ENCODE measurements around the gene DGKB.

DGKB gene

GRCh38 chr7:14688208-14688607 is 214.3 kb downstream of the DGKB start:
- ATAC-seq (no peak), DNase-seq (no peak)

GRCh38 chr7:14687777-14688176 is 214.8 kb downstream of the DGKB start:
- DNase-seq (no peak), ATAC-seq (no peak)

- DNase-seq (no peak), ATAC-seq (no peak)
These were observed 215.3 kb downstream of the DGKB start for GRCh38 chr7:14687241-14687640.

GRCh38 chr7:14685167-14685566 is 217.4 kb downstream of the DGKB start:
- DNase-seq (no peak), ATAC-seq (no peak)

- DNase-seq (no peak), ATAC-seq (no peak)
These were observed 219.6 kb downstream of the DGKB start for GRCh38 chr7:14682910-14683465.

GRCh38 chr7:14676896-14677295 is 225.7 kb downstream of the DGKB start:
- DNase-seq = no peak
- no peak for ATAC-seq

GRCh38 chr7:14673202-14673601 is 229.3 kb downstream of the DGKB start:
- DNase-seq = no peak
- ATAC-seq = no peak

GRCh38 chr7:14666913-14667312 is 235.6 kb downstream of the DGKB start:
- DNase-seq = no peak
- no peak for ATAC-seq

GRCh38 chr7:14666304-14666703 is 236.2 kb downstream of the DGKB start:
- no peak for ATAC-seq
- DNase-seq = no peak

GRCh38 chr7:14639801-14640200 is 262.8 kb downstream of the DGKB start:
- no peak for ATAC-seq
- no peak for DNase-seq

GRCh38 chr7:14639329-14639728 is 263.2 kb downstream of the DGKB start:
- no peak for ATAC-seq
- DNase-seq = no peak

- ATAC-seq = no peak
- DNase-seq = no peak
These were observed 264.6 kb downstream of the DGKB start for GRCh38 chr7:14637968-14638367.

GRCh38 chr7:14635955-14636354 is 266.6 kb downstream of the DGKB start:
- DNase-seq (no peak), ATAC-seq (no peak)

GRCh38 chr7:14630048-14630447 is 272.5 kb downstream of the DGKB start:
- no peak for DNase-seq
- no peak for ATAC-seq

- DNase-seq (no peak), ATAC-seq (no peak)
These were observed 274.0 kb downstream of the DGKB start for GRCh38 chr7:14628516-14628915.

GRCh38 chr7:14626076-14626475 is 276.5 kb downstream of the DGKB start:
- ATAC-seq = no peak
- no peak for DNase-seq

- ATAC-seq = no peak
- no peak for DNase-seq
These were observed 280.0 kb downstream of the DGKB start for GRCh38 chr7:14622559-14622958.

- ATAC-seq (no peak), DNase-seq (no peak)
These were observed 296.4 kb downstream of the DGKB start for GRCh38 chr7:14606101-14606500.

GRCh38 chr7:14604606-14605005 is 297.9 kb downstream of the DGKB start:
- DNase-seq (no peak), ATAC-seq (no peak)

GRCh38 chr7:14602851-14603250 is 299.7 kb downstream of the DGKB start:
- no peak for ATAC-seq
- no peak for DNase-seq

- DNase-seq = no peak
- ATAC-seq = no peak
These were observed 301.7 kb downstream of the DGKB start for GRCh38 chr7:14600766-14601367.

GRCh38 chr7:14598978-14599377 is 303.6 kb downstream of the DGKB start:
- no peak for ATAC-seq
- no peak for DNase-seq

GRCh38 chr7:14596421-14596820 is 306.1 kb downstream of the DGKB start:
- DNase-seq (no peak), ATAC-seq (no peak)

GRCh38 chr7:14590206-14590605 is 312.3 kb downstream of the DGKB start:
- DNase-seq (no peak), ATAC-seq (no peak)

- DNase-seq (no peak), ATAC-seq (no peak)
These were observed 317.3 kb downstream of the DGKB start for GRCh38 chr7:14585232-14585631.

Measured in stimulated activated naive CD8-positive, alpha-beta T cell treated with anti-CD3 and anti-CD28 coated beads, Interleukin-15, Interleukin-2, amounts not matched to agents 100 U/mL and 50 U/mL, for 24 hours (primary cell).